Ecto neural progenitor cell (in vitro differentiated cells): ENCODE data around the gene ADAP1.
"Not testable (repeated sequence)": the region's sequence is repeated elsewhere in the genome, so short reads cannot be mapped to it uniquely, and the experiment has no call there.

Source experiments
- DNase-seq: peaks from one replicate; pipeline ENCODE4 v3.0.0-alpha.2; 2018; ENCODE audit warnings: low spot score

ADAP1 gene

GRCh38 chr7:959271-959670, 4.8 kb upstream of the ADAP1 start:
- DNase-seq = no peak

- DNase-seq = no peak
Observed at GRCh38 chr7:958221-959200, 4.0 kb upstream of the ADAP1 start.

- DNase-seq = peak; percentile 70
Observed at GRCh38 chr7:957418-958220, 3.1 kb upstream of the ADAP1 start.

- DNase-seq = no peak
Observed at GRCh38 chr7:956031-956430, 1.6 kb upstream of the ADAP1 start.

GRCh38 chr7:953547-954327, 743 bp downstream of the ADAP1 start:
- no peak for DNase-seq

GRCh38 chr7:952548-953441, 1.7 kb downstream of the ADAP1 start:
- no peak for DNase-seq

GRCh38 chr7:951881-952547, 2.5 kb downstream of the ADAP1 start:
- no peak for DNase-seq

- no peak for DNase-seq
Observed at GRCh38 chr7:949021-949934, 5.2 kb downstream of the ADAP1 start.

GRCh38 chr7:947391-948210, 6.9 kb downstream of the ADAP1 start:
- no peak for DNase-seq

- DNase-seq = no peak
Observed at GRCh38 chr7:946256-946996, 8.1 kb downstream of the ADAP1 start.

- no peak for DNase-seq
Observed at GRCh38 chr7:945556-946255, 8.8 kb downstream of the ADAP1 start.

GRCh38 chr7:945147-945555, 9.3 kb downstream of the ADAP1 start:
- no peak for DNase-seq

GRCh38 chr7:944744-945143, 9.7 kb downstream of the ADAP1 start:
- DNase-seq = no peak

- not testable (repeated sequence) for DNase-seq
Observed at GRCh38 chr7:943793-944192, 10.7 kb downstream of the ADAP1 start.

GRCh38 chr7:940599-941408, 13.7 kb downstream of the ADAP1 start:
- no peak for DNase-seq

GRCh38 chr7:939843-940242, 14.6 kb downstream of the ADAP1 start:
- DNase-seq = no peak
